Effector CD4-positive, alpha-beta T cell (primary cell): ENCODE data around the gene MAPK1.
"Not testable (repeated sequence)": the region's sequence is repeated elsewhere in the genome, so short reads cannot be mapped to it uniquely, and the experiment has no call there.

Experiments
- DNase-seq: peaks from one replicate; pipeline ENCODE4 v3.0.0-alpha.2; 2020

MAPK1 gene

DNA sequence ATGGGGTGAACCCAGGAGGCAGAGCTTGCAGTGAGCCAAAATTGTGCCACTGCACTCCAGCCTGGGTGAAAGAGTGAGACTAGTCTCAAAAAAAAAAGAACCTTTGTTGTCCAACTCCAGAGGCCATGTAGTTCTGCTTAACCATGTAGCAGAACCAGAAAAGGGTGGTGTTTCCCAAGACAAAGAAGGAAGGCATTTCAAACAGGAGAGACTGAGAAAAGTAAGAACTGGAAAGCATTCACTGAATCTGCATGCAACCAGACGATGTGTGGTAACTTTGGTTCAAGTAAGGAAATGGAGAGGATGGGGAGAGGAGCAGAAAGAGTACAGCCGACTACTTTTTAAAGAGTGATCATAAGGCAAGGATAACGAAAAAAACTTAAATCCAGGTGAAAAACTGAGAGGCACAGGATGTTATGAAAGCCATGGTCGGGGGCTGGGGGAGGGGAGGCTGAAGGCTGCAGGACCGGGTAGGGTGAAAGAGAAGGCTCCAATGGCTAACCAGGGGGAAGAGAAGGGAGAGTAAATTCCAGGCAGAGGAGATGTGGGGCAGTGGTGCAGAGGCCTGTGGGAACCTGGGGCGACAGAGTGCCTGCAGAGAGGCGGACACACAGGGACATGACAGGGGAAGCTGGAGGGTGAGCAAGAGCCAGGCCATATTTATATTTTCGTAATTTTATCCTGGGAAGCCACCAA is 48.8 kb downstream of the MAPK1 start:
- no peak for DNase-seq

DNA sequence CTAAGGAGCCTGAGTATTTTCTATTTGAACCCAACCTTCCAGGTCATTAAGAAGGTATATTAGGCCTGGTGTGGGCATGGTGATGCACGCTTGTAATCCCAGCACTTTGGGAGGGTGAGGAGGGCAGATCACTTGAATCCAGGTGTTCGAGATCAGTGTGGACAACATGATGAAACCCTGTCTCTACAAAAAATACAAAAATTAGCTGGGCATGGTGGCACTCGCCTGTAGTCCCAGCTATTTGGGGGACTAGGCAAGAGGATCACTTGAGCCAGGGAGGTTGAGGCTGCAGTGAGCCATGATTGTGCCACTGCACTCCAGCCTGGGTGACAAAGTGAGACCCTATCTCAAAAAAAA is 50.0 kb downstream of the MAPK1 start:
- DNase-seq = not testable (repeated sequence)

DNA sequence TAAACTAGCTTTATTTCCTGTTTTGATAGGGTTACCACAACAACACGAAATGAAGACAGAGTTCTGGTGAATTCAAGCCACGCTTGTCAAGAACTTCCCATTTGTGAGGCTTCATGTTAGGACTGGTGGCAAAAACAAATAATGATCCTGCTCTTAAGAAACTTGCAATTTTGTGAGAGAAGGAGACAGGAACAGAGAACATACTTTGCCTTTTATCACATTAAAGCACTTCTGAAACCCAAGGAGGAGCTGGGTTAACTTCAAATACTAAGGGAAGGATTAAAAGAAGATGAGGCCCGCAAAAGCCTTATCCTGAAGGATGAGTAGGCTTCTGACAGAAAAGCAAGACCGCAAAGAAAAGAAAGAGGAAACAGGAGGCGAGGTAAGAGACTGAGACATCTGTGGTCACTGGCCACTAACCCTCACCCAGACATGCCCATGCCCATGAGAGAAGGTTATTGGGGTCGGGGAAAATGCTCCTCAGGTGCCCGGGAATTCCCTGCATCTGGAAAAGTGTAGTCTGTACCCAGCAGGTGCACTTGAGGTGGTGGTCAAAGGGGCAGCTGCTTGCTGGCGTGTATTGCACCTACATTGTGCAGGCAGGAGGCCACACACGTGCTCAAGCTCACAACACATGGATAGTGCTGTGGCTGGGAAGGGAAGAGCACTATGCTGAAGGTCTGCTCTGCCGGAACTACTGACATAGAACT is 50.5 kb downstream of the MAPK1 start:
- DNase-seq = peak; percentile 32

DNA sequence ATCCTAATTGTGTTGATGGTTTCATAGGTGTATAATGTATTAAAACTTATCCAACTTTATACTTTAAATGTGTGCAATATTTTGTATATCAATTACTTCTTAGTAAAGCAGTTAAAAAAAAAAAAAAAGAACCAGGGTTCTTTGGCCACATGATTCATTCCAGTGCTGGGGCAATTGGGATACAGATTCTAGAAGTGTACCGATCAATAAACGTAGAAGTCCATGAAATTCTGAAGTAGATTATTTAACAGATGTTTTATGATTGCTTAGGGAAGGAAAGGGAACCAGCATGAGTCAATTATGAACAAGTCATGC is 51.0 kb downstream of the MAPK1 start:
- no peak for DNase-seq

DNA sequence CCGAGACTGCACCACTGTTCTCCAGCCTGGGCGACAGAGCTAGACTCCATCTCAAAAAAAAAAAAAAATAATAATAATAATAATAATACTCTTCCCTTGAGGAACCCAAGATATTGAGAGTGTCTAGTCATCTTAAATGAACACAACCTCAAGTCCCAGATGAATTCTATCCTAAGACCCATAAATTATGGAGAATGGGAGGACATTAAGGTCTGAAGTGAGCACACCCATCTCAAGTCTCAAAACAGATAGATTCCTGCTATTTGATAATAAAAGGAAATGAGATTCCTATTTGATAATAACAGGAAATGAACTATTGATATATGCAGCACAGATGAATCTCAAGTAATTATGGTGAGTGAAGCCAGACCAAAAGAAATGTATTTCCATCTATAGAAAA is 51.5 kb downstream of the MAPK1 start:
- DNase-seq = no peak

DNA sequence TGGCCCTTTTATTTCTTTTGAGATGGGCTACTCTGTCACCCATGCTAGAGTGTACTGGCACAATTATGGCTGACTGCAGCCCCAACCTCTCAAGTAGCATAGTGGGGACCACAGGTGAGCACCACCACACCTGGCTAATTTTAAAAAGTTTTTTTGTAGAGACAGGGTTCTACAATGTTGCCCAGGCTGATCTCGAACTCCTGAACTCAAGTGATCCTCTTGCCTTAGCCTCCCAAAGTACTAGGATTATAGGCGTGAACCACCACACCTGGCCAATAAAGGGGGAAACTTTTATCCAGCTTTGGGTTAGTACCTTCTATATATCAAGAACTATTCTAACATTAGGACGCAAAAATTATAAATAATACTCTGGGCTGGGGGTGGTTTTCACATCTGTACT is 52.1 kb downstream of the MAPK1 start:
- no peak for DNase-seq

DNA sequence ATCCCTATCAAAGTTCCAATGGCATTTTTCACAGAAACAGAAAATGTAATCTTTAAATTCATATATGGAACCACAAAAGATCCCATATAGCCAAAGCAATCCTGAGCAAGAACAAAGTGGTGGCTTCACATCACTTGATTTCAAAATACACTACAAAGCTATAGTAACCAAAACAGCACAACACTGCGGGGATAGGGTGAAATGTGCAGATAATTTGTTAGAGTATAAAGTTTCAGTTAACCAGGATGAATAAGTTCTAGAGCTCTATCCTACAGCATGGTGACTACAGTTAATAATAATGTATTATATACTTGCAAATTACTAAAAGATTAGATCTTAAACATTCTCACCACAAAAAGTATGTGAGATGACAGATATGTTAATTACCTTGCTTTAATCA is 55.5 kb downstream of the MAPK1 start:
- no peak for DNase-seq

DNA sequence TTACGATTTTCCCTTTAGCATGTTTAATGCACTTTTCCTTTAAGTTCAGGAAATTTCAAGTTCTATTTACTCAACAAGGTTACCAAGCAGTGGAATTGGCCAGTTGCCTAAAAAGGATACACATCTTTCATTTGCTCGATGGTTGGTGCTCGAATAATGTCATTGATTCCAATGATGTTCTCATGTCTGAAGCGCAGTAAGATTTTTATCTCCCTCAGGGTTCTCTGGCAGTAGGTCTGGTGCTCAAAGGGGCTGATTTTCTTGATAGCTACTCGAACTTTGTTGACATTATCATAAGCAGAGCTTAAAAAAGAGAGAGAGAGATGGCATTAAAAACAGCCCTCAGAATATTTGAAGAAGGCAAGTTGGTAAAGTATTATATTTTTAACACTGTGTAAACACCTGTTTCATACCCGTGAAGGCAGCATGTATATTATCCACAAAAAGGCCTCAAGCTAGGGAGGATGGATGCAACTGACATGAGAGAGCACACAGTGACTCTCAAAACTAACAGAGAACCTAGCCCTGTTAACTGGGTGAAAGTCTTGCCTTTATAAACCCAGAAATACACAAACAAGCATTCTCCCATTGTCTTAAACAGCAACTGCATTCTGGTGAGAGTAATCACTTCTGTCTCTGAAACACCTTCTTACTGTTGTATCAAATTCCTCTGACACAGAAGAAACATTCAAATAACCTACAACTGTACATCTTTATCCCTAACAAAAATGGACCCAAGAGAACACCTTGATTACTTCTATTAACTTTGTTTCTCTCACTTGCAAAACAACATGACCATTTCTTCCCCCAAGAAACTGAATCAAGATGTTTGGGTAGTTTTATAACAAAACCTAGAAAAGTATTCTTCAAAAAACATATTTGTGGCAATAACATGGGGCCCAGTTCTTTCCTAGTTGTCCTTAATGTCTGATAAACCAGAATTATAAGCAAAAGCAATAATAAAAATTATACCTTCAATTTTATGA is 59.6 kb downstream of the MAPK1 start:
- no peak for DNase-seq

DNA sequence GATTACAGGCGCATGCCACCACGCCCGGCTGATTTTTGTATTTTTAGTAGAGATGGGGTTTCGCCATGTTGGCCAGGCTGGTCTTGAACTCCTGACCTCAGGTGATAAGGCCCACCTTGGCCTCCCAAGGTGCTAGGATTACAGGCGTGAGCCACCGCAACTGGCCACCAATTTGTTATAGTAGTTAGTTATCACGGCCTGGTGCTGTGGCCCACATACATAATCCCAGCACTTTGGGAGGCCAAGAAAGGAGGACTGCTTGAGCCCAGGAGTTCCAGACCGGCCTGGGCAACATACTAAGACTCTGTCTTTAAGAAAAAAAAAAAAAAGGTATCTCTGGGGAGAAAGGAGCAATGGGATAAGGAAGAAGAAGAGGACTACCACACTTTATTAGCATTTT is 62.1 kb downstream of the MAPK1 start:
- not testable (repeated sequence) for DNase-seq

DNA sequence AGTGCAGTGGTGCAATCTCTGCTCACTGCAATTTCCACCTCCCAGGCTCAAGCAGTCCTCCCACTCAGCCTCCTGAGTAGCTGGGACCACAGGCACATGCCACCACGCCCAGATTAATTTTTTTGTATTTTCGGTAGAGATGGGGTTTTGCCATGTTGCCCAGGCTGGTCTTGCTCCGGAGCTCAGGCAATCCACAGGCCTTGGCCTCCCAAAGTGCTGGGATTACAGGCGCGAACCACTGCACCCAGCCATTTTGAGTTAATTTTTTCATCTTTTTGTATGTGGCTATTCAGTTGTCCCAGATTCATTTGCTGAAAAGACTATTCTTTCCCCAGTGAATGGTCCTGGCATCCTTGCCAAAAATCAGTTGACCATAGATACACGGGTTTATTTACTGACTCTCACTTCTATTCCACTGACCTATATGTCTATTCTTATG is 63.6 kb downstream of the MAPK1 start:
- no peak for DNase-seq

DNA sequence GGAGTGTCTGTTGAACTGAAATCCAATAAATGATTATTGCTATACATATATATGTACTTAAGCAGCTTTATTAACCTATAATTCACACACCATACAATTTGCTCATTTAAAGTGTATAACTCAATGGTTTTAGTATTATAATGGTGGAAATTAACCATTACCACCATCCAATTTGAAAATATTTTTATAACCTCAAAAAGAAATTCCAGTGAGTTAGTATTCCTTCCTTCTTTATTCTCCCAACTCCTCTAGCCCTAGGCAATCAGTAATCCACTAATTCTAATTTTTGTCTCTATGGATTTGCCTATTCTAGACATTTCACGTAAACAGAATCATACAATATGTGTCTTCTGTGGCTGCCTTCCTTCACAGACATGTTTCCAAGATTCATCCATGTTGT is 64.8 kb downstream of the MAPK1 start:
- no peak for DNase-seq

DNA sequence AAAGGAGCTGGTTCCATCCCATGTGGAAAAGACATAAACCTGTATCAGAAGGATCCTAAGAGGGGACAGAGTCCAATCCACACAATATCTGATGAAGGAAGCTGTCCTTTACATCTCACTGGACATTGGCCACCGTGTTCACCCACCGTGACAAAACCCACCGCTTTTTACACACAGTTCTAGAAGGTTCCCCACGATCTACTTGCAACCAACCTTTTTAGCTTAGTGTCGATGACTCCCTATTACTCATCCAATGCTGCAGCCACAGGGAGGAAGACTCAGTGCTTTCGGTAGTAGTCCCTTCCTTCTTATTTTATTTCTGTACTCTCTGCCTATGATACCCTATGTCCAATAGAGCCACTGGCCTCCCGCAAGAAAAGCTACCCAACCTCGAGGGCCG is 65.4 kb downstream of the MAPK1 start:
- no peak for DNase-seq

DNA sequence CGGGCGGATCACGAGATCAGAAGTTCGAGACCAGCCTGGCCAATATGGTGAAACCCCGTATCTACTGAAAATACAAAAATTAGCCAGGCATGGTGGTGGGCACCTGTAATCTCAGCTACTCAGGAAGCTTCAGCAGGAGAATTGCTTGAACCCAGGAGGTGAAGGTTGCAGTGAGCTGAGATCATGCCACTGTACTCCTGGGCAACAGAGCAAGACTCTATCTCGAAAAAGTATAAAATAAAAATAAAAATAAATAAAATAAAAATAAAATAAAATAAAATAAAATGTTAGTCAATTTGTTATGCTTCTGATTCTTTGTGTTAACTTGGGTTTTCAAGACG is 66.2 kb downstream of the MAPK1 start:
- not testable (repeated sequence) for DNase-seq

DNA sequence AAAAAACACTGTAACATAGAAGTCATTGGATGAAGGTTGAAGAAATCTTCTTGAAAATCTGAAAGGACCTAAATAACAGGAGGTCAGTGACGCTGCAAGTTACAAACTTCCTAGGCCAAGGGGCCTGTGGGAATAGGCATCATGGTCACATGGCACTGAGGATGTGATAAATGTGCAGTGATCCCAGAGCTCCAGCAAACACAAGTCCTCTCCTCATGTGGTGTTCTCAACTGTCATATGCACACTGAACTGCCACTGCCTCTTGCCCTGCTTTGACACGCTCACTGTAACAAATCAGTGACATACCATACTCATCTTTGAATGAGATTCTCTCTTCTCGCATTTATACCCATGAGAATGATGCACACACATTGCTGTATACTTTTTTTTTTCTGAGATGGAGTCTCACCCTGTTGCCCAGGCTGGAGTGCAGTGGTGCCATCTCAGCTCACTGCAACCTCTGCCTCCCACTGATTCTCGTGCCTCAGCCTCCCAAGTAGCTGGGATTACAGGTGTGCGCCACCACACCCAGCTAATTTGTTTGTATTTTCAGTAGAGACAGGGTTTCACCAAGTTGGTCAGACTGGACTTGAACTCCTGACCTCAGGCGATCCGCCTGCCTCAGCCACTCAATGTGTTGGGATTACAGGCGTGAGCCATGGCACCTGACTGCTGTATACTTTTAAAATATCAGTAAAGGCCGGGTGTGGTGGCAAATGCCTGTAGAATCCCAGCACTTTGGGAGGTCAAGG is 66.7 kb downstream of the MAPK1 start:
- no peak for DNase-seq

DNA sequence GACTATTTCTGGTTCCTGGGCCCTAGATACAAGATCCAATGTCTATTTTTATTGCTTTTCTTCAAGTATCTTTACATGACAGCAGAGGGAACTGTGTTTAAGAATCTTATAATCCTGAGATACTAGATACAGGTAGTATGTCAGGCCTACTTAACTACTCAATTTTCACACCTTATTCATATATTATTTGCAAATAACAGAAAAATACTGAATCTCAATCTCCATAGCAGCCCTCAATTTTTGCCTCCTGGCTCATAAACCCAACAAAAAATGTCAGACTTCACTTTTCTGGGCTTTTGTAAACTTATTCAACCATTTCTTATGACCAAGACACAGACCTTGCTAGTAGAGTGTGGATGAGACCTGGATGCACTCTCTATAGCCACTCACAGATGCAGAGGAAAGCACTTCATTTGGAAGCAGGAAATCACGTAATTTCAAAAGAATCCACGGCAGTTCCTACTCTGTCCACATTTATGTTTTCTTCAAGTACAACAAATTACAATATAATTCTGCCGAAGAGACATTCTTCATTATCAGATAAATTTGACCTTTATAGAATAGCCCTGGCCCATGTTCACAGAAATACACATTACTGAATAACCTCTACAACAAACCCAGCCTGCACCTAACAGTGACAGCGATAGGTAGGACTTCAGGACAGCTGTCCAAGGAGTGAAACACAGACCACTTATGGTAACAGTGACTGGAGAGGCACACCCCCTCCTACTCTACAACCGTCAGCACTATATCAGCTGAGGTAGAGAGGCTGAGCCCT is 69.8 kb downstream of the MAPK1 start:
- no peak for DNase-seq

DNA sequence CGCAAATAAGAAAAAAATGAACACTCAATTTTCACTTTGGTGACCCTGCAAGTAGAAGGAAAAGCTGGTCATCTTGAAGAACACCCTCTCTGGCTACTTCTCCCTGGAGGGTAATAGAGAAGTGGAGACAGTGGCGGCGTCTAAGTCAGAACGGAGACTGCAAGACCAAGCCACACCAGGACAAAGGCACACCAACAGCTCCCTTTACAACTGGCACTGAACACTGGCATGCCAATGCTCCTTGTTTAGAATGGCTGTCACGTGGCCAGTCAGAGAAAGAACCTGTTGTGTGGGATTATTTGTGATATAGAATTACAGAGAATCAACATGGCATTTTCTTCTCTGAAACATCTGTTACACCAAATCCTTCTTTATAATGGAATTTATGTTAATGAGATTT is 70.6 kb downstream of the MAPK1 start:
- no peak for DNase-seq

DNA sequence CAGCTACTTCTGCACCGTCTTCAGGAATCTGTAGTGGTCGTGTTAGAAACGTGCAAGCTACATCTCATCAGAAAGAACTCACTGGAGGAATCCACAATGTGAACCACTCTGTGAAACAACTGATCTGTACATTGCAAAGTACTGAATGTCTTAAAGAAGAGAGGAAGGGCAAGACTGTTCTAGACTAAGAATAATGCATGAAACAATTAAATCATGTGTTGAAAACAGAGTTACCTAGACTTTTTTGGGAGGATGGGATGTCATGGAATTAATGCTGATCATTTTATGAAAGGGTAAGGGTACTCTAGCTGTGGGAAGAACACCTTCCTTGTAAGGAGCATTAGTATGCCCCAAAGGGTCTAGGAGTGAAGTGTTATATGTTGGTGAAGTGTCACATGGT is 71.2 kb downstream of the MAPK1 start:
- no peak for DNase-seq

DNA sequence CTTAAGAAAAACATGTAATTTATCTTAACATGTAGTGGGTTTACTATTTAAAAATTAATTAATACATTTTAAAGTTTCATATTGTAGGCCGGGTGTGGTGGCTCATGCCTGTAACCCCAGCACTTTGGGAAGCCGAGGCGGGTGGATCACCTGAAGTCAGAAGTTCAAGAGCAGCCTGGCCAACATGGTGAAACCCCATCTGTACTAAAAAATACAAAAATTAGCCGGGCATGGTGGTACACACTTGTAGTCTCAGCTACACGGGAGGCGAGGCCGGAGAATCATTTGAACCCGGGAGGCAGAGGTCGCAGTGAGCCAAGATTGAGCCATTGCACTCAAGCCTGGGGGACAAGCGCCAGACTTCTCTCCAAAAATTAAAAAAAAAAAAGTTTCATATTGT is 73.7 kb downstream of the MAPK1 start:
- not testable (repeated sequence) for DNase-seq

DNA sequence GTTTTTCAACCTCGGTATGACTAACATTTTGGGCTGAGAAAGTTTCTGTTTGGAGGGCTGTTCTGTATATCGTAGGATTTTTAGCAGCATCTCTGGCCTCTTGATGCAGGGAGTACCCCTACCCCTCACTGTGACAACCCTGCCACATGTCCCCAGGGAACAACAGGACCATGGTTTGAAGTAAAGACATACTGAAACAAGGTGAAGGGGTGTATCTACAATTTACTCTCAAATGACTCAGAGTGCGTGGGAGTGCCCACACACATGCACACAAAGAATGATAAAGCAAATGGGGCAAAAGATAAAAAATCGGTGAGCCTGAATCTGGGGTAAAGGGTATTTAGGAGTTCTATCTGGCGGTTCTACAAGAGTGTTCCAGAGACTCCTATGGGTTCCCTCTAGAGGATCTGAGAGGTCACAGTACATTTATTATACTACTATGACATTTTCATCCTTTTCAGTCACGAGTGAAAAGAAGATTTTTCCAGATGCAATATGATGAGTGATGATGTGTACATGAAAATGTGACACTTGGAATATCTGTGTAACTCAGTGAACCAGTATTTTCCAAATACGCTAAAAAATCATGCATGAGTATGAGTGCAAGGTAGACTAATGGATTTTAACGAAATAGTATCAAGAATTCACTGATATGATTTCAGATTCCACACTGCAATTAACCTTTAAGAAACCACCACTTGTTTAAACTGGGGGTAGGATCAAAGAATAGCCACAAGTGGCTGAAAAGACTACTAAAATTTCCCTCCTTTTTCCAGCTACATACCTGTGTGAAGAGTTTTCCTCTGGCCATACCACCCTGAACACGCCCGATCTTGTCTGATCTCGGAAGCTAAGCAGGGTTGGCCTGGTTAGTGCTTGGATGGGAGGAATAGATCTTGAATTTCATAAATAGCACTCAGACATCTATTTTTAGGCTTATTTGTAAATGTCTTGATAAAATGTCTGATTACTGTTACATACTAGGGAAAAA is 75.5 kb downstream of the MAPK1 start:
- no peak for DNase-seq

DNA sequence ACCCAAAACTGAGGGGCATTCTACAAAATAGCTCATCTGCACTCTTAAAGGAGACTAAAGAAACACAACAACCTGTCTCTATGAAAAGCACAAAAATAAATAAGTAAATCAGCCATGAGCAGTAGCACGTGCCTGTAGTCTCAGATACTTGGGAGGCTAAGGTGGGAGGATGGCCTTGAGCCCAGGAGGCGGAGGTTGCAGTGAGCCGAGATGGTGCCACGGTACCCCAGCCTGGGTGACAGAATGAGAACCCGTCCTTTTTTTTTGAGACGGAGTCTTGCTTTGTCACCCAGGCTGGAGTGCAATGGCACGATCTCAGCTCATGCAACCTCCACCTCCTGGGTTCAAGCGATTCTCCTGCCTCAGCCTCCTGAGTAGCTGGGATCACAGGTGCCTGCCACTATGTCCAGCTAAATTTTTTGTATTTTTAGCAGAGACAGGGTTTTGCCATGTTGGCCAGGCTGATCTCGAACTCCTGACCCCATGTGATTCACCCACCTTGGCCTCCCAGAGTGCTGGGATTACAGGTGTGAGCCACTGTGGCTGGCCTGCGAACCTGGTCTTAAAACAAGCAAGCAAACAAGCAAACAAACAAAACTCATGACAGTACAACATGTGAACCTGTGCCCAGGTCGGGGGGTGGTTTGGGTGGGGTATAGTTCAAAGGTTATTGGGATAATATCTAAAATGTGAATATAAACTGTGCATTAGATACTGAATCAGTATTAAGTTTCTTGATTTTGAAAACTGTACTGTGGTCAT is 76.4 kb downstream of the MAPK1 start:
- not testable (repeated sequence) for DNase-seq
